ENCODE measurements around the gene EPB41L4A. TPM values are rescaled to one million over a fixed set of nuclear protein-coding genes. Genes with fewer than 3 reads are reported as not detected.

EPB41L4A gene
- total RNA-seq, 4 donors from 2014 or later, result 12.4 to 51.4 (median 23.0) TPM

DNA sequence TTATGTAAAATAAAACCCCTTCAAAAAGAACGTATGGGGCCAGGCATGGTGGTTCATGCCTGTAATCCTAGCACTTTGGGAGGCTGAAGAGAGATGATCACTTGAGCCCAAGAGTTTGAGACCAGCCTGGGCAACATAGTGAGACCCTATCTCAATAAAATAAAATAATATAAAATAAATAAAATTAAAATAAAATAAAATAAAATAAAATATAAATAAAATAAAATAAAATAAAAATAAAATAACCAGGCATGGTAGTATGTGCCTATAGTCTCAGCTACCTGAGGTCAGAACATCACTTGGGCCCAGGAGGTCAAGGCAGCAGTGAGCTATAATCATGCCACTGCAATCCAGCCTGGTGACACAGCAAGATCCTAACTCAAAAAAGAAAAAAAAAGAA is 185.1 kb downstream of the EPB41L4A start:
- TF ChIP-seq, protein P1, sequence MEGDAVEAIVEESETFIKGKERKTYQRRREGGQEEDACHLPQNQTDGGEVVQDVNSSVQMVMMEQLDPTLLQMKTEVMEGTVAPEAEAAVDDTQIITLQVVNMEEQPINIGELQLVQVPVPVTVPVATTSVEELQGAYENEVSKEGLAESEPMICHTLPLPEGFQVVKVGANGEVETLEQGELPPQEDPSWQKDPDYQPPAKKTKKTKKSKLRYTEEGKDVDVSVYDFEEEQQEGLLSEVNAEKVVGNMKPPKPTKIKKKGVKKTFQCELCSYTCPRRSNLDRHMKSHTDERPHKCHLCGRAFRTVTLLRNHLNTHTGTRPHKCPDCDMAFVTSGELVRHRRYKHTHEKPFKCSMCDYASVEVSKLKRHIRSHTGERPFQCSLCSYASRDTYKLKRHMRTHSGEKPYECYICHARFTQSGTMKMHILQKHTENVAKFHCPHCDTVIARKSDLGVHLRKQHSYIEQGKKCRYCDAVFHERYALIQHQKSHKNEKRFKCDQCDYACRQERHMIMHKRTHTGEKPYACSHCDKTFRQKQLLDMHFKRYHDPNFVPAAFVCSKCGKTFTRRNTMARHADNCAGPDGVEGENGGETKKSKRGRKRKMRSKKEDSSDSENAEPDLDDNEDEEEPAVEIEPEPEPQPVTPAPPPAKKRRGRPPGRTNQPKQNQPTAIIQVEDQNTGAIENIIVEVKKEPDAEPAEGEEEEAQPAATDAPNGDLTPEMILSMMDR (IDR thresholded peaks at IDR 0.05; ENCODE audit: low read depth), result no peak

- TF ChIP-seq, protein P1 (IDR thresholded peaks at IDR 0.05; ENCODE audit: low read depth), result no peak
Observed at GRCh38 chr5:112232667-112233066, 186.4 kb downstream of the EPB41L4A start.

- TF ChIP-seq, protein P1 (IDR thresholded peaks at IDR 0.05; ENCODE audit: low read depth), result no peak
Observed at GRCh38 chr5:112230606-112231005, 188.5 kb downstream of the EPB41L4A start.

GRCh38 chr5:112228667-112229066 is 190.4 kb downstream of the EPB41L4A start:
- TF ChIP-seq, protein P1 (IDR thresholded peaks at IDR 0.05; ENCODE audit: low read depth), result no peak

- TF ChIP-seq, protein P1 (IDR thresholded peaks at IDR 0.05; ENCODE audit: low read depth), result no peak
Observed at GRCh38 chr5:112227911-112228631, 191.0 kb downstream of the EPB41L4A start.

GRCh38 chr5:112226215-112226614 is 192.9 kb downstream of the EPB41L4A start:
- TF ChIP-seq, protein P1 (IDR thresholded peaks at IDR 0.05; ENCODE audit: low read depth), result no peak

DNA sequence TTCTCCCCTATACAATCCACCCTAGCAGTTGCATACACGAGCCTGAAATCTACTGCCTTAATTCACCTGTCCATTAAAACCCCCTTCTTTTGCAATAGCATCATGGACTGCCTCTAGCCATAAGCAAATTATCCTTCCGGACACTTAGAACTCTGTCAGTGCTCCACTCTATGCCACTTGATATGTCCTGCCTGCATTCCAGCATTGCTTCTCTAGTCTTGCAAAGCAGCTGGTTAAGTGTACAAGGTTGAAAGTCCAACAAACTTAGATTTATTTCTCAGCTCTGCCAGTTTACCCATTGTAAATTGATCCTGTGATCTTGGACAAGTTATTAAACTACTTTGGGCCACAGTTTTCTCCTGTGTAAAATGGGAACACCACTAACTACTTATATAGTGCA is 197.9 kb downstream of the EPB41L4A start:
- TF ChIP-seq, protein P1 (IDR thresholded peaks at IDR 0.05; ENCODE audit: low read depth), result no peak

All from subcutaneous adipose tissue (tissue), 4 donors.